ENCODE results near the gene CD55. TPM values are rescaled to one million over a fixed set of nuclear protein-coding genes. Genes with fewer than 3 reads are reported as not detected.

Gene CD55
- total and polyA plus RNA-seq, 2 of the 13 experiments (the other 11 are each of a cell fraction or from before 2014, with no cell fraction given): 6.0 to 56.0 TPM

DNA sequence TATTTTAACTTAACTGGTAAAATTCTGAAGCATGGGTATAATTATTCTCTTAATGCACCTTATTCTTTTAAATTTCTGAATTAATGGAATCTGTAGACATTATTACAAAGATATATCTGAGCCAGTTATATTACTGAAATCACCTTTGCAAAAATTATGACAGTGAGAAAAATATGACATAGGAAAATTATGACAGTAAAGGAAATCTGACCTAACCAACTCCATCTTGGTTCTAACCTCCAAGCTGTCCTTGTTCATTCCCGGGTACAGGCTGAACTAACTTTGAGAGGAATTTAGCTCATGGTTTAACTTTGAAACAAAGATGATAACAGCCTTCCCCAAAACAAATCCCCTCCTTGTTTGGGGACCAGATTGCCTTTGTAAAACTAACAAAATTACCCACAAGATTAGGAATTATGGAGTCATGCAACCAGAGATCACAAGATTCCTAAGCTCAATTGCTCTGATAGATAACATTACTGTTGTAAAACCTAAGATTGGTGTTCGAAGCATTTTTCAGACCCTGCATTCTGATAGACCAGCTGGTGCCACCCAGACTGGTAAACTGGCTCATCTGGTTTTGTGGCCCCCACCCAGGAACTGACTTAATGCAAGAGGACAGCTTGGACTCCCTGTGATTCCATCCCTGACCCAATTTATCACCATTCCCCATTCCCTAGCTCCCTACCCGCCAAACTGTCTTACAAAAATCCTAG, 9.4 kb upstream of the CD55 start:
- Histone ChIP-seq H3K4me2 (ENCODE audit: low read depth, low read length) (no peak overlapping the region), H3K27me3 (ENCODE audit: control insufficient read depth in 1 of 2, insufficient read depth in 2 of 2, low read length in 2 of 2) (no peaks in the 10 kb centered on the region), H3K9ac (ENCODE audit: insufficient read depth, low read depth, low read length) (no peak overlapping the region), H3K4me3 (replicated peaks in 1 of 3; ENCODE audit: insufficient read depth in 1 of 3, low read depth in 2 of 3, low read length in 3 of 3) (no peak overlapping the region), H2AFZ (ENCODE audit: low read length) (no peak overlapping the region), H3K9me3 (ENCODE audit: low read length) (no peaks in the 10 kb centered on the region), H3K79me2 (ENCODE audit: insufficient read depth, low read length) (no peaks in the 10 kb centered on the region), H3K36me3 (replicated peaks in 1 of 2; ENCODE audit: control insufficient read depth in 1 of 2, insufficient read depth in 2 of 2, low read length in 2 of 2) (no peaks in the 10 kb centered on the region), H3K27ac (ENCODE audit: extremely low read length, insufficient read depth, low read length) (no peak overlapping the region), H4K20me1 (ENCODE audit: insufficient read depth, low read length) (no peaks in the 10 kb centered on the region), H3K4me1 (ENCODE audit: insufficient read depth, low read length) (peaks cover 8% of the 10 kb centered on the region)
- 41% methylated on average over 3 of the region's 3 CpGs for WGBS (ENCODE audit: low lambda C conversion rate)
- in situ Hi-C loops (cut with HindIII; ENCODE audit: extremely low pct_ligation_motif_present, low pct_unique_long_range_greater_than_20kb): no loop called here
- POLR2A ChIA-PET: interaction anchor here (1.3 kb wide), 1 partner anchor 9 kb away, joined by 6 read pairs; the partner anchor contains the start of gene CD55
- ATAC-seq: no peak
- FAIRE-seq: no peak
- CTCF ChIA-PET (ENCODE audit: low intra/inter-chr PET ratio, low total read pairs): no interaction called here
- no TSS peak for BruUV-seq (replicated peaks)
- intact Hi-C loops (cut with micrococcal nuclease; ENCODE audit: unreplicated experiment): no loop called here
- no peak for DNase-seq (ENCODE audit: low spot score)
- TF ChIP-seq ZNF256 (CRISPR knock-in tag; conservative IDR thresholded peaks at IDR 0.05): no peak
- no peak for TF ChIP-seq BCL6 (CRISPR knock-in tag; IDR thresholded peaks at IDR 0.05)
- no peak for TF ChIP-seq ZFY (CRISPR knock-in tag; IDR thresholded peaks at IDR 0.05)
- no peak for TF ChIP-seq KDM3A (CRISPR knock-in tag; IDR thresholded peaks at IDR 0.05; ENCODE audit: low read depth)
- TF ChIP-seq, protein P1, sequence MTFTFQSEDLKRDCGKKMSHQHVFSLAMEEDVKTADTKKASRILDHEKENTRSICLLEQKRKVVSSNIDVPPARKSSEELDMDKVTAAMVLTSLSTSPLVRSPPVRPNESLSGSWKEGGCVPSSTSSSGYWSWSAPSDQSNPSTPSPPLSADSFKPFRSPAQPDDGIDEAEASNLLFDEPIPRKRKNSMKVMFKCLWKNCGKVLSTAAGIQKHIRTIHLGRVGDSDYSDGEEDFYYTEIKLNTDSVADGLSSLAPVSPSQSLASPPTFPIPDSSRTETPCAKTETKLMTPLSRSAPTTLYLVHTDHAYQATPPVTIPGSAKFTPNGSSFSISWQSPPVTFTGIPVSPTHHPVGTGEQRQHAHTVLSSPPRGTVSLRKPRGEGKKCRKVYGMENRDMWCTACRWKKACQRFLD (CRISPR knock-in tag; IDR thresholded peaks at IDR 0.05; ENCODE audit: borderline replicate concordance): no peak
- TF ChIP-seq TARDBP (CRISPR knock-in tag; IDR thresholded peaks at IDR 0.05): no peak
- no peak for TF ChIP-seq SYNCRIP (IDR thresholded peaks at IDR 0.05; ENCODE audit: insufficient read depth, low read depth, low read length)
- no peak for TF ChIP-seq ZNF703 (CRISPR knock-in tag; IDR thresholded peaks at IDR 0.05; ENCODE audit: borderline replicate concordance)
- no peak for TF ChIP-seq DMAP1 (CRISPR knock-in tag; IDR thresholded peaks at IDR 0.05)
- TF ChIP-seq MIXL1 (CRISPR knock-in tag; IDR thresholded peaks at IDR 0.05): no peak
- TF ChIP-seq, protein P2, sequence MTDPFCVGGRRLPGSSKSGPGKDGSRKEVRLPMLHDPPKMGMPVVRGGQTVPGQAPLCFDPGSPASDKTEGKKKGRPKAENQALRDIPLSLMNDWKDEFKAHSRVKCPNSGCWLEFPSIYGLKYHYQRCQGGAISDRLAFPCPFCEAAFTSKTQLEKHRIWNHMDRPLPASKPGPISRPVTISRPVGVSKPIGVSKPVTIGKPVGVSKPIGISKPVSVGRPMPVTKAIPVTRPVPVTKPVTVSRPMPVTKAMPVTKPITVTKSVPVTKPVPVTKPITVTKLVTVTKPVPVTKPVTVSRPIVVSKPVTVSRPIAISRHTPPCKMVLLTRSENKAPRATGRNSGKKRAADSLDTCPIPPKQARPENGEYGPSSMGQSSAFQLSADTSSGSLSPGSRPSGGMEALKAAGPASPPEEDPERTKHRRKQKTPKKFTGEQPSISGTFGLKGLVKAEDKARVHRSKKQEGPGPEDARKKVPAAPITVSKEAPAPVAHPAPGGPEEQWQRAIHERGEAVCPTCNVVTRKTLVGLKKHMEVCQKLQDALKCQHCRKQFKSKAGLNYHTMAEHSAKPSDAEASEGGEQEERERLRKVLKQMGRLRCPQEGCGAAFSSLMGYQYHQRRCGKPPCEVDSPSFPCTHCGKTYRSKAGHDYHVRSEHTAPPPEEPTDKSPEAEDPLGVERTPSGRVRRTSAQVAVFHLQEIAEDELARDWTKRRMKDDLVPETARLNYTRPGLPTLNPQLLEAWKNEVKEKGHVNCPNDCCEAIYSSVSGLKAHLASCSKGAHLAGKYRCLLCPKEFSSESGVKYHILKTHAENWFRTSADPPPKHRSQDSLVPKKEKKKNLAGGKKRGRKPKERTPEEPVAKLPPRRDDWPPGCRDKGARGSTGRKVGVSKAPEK (CRISPR knock-in tag; IDR thresholded peaks at IDR 0.05; ENCODE audit: borderline replicate concordance): no peak
- TF ChIP-seq, protein P3, sequence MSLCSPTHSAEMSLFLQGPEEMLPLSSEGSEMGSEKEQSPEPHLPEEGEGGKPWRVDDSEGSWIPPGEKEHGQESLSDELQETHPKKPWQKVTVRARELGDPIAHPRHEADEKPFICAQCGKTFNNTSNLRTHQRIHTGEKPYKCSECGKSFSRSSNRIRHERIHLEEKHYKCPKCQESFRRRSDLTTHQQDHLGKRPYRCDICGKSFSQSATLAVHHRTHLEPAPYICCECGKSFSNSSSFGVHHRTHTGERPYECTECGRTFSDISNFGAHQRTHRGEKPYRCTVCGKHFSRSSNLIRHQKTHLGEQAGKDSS (CRISPR knock-in tag; IDR thresholded peaks at IDR 0.05; ENCODE audit: borderline replicate concordance, low read depth): no peak
- TF ChIP-seq ZIK1 (CRISPR knock-in tag; IDR thresholded peaks at IDR 0.05; ENCODE audit: borderline replicate concordance, low read depth): no peak
- TF ChIP-seq SIX1 (CRISPR knock-in tag; IDR thresholded peaks at IDR 0.05; ENCODE audit: borderline replicate concordance): no peak
- TF ChIP-seq SP4 (CRISPR knock-in tag; IDR thresholded peaks at IDR 0.05): no peak
- TF ChIP-seq ZKSCAN8 (CRISPR knock-in tag; IDR thresholded peaks at IDR 0.05; ENCODE audit: borderline replicate concordance): no peak
- TF ChIP-seq, protein P4, sequence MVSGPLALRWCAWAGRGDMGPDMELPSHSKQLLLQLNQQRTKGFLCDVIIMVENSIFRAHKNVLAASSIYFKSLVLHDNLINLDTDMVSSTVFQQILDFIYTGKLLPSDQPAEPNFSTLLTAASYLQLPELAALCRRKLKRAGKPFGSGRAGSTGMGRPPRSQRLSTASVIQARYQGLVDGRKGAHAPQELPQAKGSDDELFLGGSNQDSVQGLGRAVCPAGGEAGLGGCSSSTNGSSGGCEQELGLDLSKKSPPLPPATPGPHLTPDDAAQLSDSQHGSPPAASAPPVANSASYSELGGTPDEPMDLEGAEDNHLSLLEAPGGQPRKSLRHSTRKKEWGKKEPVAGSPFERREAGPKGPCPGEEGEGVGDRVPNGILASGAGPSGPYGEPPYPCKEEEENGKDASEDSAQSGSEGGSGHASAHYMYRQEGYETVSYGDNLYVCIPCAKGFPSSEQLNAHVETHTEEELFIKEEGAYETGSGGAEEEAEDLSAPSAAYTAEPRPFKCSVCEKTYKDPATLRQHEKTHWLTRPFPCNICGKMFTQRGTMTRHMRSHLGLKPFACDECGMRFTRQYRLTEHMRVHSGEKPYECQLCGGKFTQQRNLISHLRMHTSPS (CRISPR knock-in tag; IDR thresholded peaks at IDR 0.05; ENCODE audit: low read depth): no peak
- no peak for TF ChIP-seq MED8 (CRISPR knock-in tag; IDR thresholded peaks at IDR 0.05; ENCODE audit: insufficient replicate concordance)
